ENCODE data around the gene MRPL36.
"Not testable (repeated sequence)": the region's sequence is repeated elsewhere in the genome, so short reads cannot be mapped to it uniquely, and the experiment has no call there.

MRPL36 gene

GRCh38 chr5:1799110-1799601 lies 481 bp downstream of the MRPL36 start:
- Histone ChIP-seq H3K36me3 (replicated peaks; ENCODE audit: insufficient read depth, low read length) (peaks cover 9% of the 10 kb centered on the region), H3K4me2 (ENCODE audit: low read depth, low read length) (peak overlapping the region; percentile 84), H3K9me2 (replicated peaks; ENCODE audit: insufficient read depth, low read length) (no peaks in the 10 kb centered on the region), H4K20me1 (ENCODE audit: insufficient read depth, low read length) (no peaks in the 10 kb centered on the region), H3K4me1 (ENCODE audit: low read length) (peaks cover 7% of the 10 kb centered on the region; the same call in 1 of the 2 replicates), H3F3A (ENCODE audit: insufficient read depth, low read length) (peaks cover 21% of the 10 kb centered on the region), H2AFZ (ENCODE audit: low read length) (0 out of 2 replicates have a peak overlapping the region, but pooled peaks have one; percentile 7), H3K79me2 (ENCODE audit: low read length) (peaks cover 69% of the 10 kb centered on the region), H3K9me3 (replicated peaks; ENCODE audit: insufficient read depth, low read length) (no peaks in the 10 kb centered on the region), H3K27ac (ENCODE audit: low read length) (peak overlapping the region; percentile 23; the same call in 1 of the 2 replicates), H3K4me3 (ENCODE audit: low read length) (peak overlapping the region; percentile 98), H3K27me3 (replicated peaks; ENCODE audit: insufficient read depth, low read length) (no peaks in the 10 kb centered on the region), H3K9ac (ENCODE audit: low read length) (peak overlapping the region; percentile 95)
- DNase-seq, result peak; percentile 23
- TF ChIP-seq, protein P1, sequence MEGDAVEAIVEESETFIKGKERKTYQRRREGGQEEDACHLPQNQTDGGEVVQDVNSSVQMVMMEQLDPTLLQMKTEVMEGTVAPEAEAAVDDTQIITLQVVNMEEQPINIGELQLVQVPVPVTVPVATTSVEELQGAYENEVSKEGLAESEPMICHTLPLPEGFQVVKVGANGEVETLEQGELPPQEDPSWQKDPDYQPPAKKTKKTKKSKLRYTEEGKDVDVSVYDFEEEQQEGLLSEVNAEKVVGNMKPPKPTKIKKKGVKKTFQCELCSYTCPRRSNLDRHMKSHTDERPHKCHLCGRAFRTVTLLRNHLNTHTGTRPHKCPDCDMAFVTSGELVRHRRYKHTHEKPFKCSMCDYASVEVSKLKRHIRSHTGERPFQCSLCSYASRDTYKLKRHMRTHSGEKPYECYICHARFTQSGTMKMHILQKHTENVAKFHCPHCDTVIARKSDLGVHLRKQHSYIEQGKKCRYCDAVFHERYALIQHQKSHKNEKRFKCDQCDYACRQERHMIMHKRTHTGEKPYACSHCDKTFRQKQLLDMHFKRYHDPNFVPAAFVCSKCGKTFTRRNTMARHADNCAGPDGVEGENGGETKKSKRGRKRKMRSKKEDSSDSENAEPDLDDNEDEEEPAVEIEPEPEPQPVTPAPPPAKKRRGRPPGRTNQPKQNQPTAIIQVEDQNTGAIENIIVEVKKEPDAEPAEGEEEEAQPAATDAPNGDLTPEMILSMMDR (IDR thresholded peaks at IDR 0.05; ENCODE audit: low read length), result no peak
- TF ChIP-seq EZH2 (optimal IDR thresholded peaks at IDR 0.05; ENCODE audit: low read depth, low read length), result no peak
- TF ChIP-seq EZH2phosphoT487 (IDR thresholded peaks at IDR 0.05; ENCODE audit: low read length), result no peak

DNA sequence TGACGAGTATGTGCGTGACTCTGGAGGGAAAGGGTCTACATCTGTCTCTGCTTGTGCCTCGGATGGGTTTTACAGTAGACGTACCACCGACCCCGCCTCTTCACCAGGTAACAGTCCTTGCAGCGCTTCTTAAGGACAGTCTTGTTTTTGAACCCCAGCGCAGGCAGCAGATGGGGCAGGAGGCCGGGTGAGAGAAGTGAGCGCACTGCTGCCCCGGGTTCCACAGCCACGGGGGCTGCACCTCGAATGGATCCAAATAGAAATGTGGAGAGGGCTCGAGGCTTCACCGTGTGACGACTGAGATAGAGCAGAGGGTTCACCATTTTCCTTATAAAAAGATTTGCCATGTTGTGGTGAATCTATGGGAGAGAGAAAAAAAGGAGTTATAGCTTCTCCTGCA lies 1.0 kb downstream of the MRPL36 start:
- not testable (repeated sequence) for H4K20me1 ChIP-seq (ENCODE audit: insufficient read depth, low read length); H2AFZ ChIP-seq (ENCODE audit: low read length); H3K36me3 ChIP-seq (replicated peaks; ENCODE audit: insufficient read depth, low read length); DNase-seq; H3K27me3 ChIP-seq (replicated peaks; ENCODE audit: insufficient read depth, low read length); H3K9me2 ChIP-seq (replicated peaks; ENCODE audit: insufficient read depth, low read length); H3K27ac ChIP-seq (ENCODE audit: low read length); H3K9me3 ChIP-seq (replicated peaks; ENCODE audit: insufficient read depth, low read length)
- H3F3A ChIP-seq (ENCODE audit: insufficient read depth, low read length), result peaks cover 27% of the 10 kb centered on the region
- H3K4me1 ChIP-seq (ENCODE audit: low read length), result peaks cover 12% of the 10 kb centered on the region
- H3K79me2 ChIP-seq (ENCODE audit: low read length), result peaks cover 63% of the 10 kb centered on the region
- peak overlapping the region; percentile 84 for H3K4me2 ChIP-seq (ENCODE audit: low read depth, low read length)
- peak overlapping the region; percentile 95; the same call in 1 of the 2 replicates for H3K9ac ChIP-seq (ENCODE audit: low read length)
- peak overlapping the region; percentile 98 for H3K4me3 ChIP-seq (ENCODE audit: low read length)

DNA sequence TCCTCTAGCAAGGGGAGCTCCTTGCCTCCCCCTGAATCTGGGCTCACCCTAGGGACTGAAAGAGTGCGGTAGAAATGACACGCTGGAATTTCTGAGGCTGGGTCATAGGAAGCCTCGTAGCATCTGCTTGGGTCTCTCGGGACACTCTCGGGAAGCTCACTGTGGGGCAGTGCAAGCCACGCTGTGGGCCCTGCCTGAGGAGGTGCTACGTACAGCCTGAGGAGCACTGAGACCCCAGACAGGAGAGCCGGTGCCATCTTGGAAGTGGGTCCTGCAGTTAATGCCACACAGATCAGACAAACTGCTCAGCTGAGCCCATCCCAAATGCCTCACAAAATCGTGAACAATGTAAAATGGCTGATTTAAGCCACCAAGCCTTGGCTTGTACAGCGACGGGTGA lies 1.8 kb downstream of the MRPL36 start:
- no peaks in the 10 kb centered on the region for H3K27me3 ChIP-seq (replicated peaks; ENCODE audit: insufficient read depth, low read length)
- H3K27ac ChIP-seq (ENCODE audit: low read length), result no peak overlapping the region
- no peaks in the 10 kb centered on the region for H4K20me1 ChIP-seq (ENCODE audit: insufficient read depth, low read length)
- H3K4me3 ChIP-seq (ENCODE audit: low read length), result no peak overlapping the region
- H3K9ac ChIP-seq (ENCODE audit: low read length), result no peak overlapping the region
- TF ChIP-seq EZH2phosphoT487 (IDR thresholded peaks at IDR 0.05; ENCODE audit: low read length) (no peak), EZH2 (optimal IDR thresholded peaks at IDR 0.05; ENCODE audit: low read depth, low read length) (no peak)
- TF ChIP-seq, protein P1 (IDR thresholded peaks at IDR 0.05; ENCODE audit: low read length), result no peak
- peaks cover 6% of the 10 kb centered on the region for H3K36me3 ChIP-seq (replicated peaks; ENCODE audit: insufficient read depth, low read length)
- peaks cover 56% of the 10 kb centered on the region for H3K79me2 ChIP-seq (ENCODE audit: low read length)
- no peaks in the 10 kb centered on the region for H3K9me2 ChIP-seq (replicated peaks; ENCODE audit: insufficient read depth, low read length)
- H3K9me3 ChIP-seq (replicated peaks; ENCODE audit: insufficient read depth, low read length), result no peaks in the 10 kb centered on the region
- H3K4me2 ChIP-seq (ENCODE audit: low read depth, low read length), result no peak overlapping the region
- peaks cover 34% of the 10 kb centered on the region for H3F3A ChIP-seq (ENCODE audit: insufficient read depth, low read length)
- no peak for DNase-seq
- H2AFZ ChIP-seq (ENCODE audit: low read length), result no peak overlapping the region
- peaks cover 20% of the 10 kb centered on the region for H3K4me1 ChIP-seq (ENCODE audit: low read length)

DNA sequence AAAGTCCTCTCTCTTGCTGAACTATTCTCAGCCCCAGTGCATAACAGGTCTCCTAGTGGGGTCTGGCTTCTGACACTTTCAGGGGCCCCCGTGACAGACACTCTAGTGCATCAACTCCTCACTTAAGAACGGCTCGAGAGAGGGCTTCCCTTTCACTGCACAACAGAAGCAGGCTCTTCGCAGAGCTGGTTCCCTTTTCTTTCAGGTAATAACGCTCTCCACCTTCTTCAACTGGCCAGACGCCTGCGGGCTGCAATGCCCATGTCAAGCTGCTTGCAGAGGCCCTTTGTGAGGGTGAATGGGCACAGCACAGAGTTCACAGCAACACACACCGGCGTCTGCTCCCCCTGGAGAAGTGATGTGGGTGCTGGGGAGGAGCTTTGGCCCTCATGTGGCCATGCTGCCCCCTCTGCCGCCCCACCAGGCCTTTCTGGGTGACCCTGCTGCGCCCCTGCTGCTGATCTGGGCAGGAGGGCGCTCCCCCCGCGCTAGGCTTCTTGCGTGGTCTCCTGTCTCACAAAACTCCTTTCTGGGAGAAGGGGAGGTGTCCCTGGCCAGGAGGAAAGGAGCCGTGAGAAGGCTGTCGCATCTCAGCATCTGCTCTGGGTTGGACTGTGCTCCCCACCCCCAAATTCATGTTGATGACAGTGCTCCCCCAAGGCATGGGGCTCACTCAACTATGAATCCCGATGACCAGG lies 2.4 kb downstream of the MRPL36 start:
- H3K4me1 ChIP-seq (ENCODE audit: low read length), result peaks cover 20% of the 10 kb centered on the region
- H3K27me3 ChIP-seq (replicated peaks; ENCODE audit: insufficient read depth, low read length), result no peaks in the 10 kb centered on the region
- H3K9ac ChIP-seq (ENCODE audit: low read length), result no peak overlapping the region
- no peak overlapping the region for H2AFZ ChIP-seq (ENCODE audit: low read length)
- peaks cover 37% of the 10 kb centered on the region for H3F3A ChIP-seq (ENCODE audit: insufficient read depth, low read length)
- no peak overlapping the region for H3K4me2 ChIP-seq (ENCODE audit: low read depth, low read length)
- H3K36me3 ChIP-seq (replicated peaks; ENCODE audit: insufficient read depth, low read length), result peaks cover 6% of the 10 kb centered on the region
- no peak overlapping the region for H3K27ac ChIP-seq (ENCODE audit: low read length)
- peaks cover 50% of the 10 kb centered on the region for H3K79me2 ChIP-seq (ENCODE audit: low read length)
- no peak for DNase-seq
- no peaks in the 10 kb centered on the region for H4K20me1 ChIP-seq (ENCODE audit: insufficient read depth, low read length)
- TF ChIP-seq, protein P1 (IDR thresholded peaks at IDR 0.05; ENCODE audit: low read length), result no peak
- TF ChIP-seq EZH2phosphoT487 (IDR thresholded peaks at IDR 0.05; ENCODE audit: low read length), result no peak
- TF ChIP-seq EZH2 (optimal IDR thresholded peaks at IDR 0.05; ENCODE audit: low read depth, low read length), result no peak
- no peaks in the 10 kb centered on the region for H3K9me2 ChIP-seq (replicated peaks; ENCODE audit: insufficient read depth, low read length)
- H3K4me3 ChIP-seq (ENCODE audit: low read length), result no peak overlapping the region
- H3K9me3 ChIP-seq (replicated peaks; ENCODE audit: insufficient read depth, low read length), result no peaks in the 10 kb centered on the region
